Gastrocnemius medialis (tissue), 4 donors: Measurements from ENCODE around the gene UBASH3B. TPM values are rescaled to one million over a fixed set of nuclear protein-coding genes. Genes with fewer than 3 reads are reported as not detected.

ENCODE experiments used
- ATAC-seq, 2 donors: fragments of 150-250 bp; one replicate each; pipeline ENCODE4 v1.9.1; 2016
- DNase-seq, 2 donors: peaks; one replicate each; pipeline ENCODE4 v3.0.0-alpha.2; 2019
- H3K27ac ChIP-seq, 4 donors: fragments of 200-600 bp; sonication (generic); 1 replicate in 1 of 4; 2 replicates in 3 of 4; pipeline ENCODE4 v1.5.1; 2016 to 2018; ENCODE audit warnings: mild to moderate bottlenecking in 2 of 4, moderate library complexity in 1 of 4
- H3K27me3 ChIP-seq, 3 donors: fragments of 200-600 bp; sonication (generic) in 2 of 3; 1 replicate in 1 of 3; 2 replicates in 2 of 3; pipeline versions ENCODE4 v1.5.1 to v1.6.0; 2016 to 2019; ENCODE audit warnings: mild to moderate bottlenecking in 1 of 3, moderate library complexity in 1 of 3
- H3K36me3 ChIP-seq, 2 donors: fragments of 200-600 bp; sonication (generic) in 1 of 2; one replicate each; pipeline ENCODE4 v1.5.1; 2017 to 2018
- H3K4me1 ChIP-seq, 2 donors: fragments of 200-600 bp; sonication (generic) in 1 of 2; one replicate each; pipeline ENCODE4 v1.5.1; 2016 to 2017; ENCODE audit warnings: mild to moderate bottlenecking in 2 of 2
- H3K4me3 ChIP-seq, 4 donors: fragments of 200-600 bp; sonication (generic) in 3 of 4; 1 replicate in 1 of 4; 2 replicates in 3 of 4; pipeline ENCODE4 v1.5.1; 2016 to 2019; ENCODE audit warnings: mild to moderate bottlenecking in 2 of 4
- H3K9me3 ChIP-seq, 3 donors: fragments of 200-600 bp; sonication (generic) in 2 of 3; 1 replicate in 1 of 3; 2 replicates in 2 of 3; pipeline ENCODE4 v1.5.1; 2016 to 2019
- CTCF ChIP-seq, 5 experiments: fragments of 450-650 bp in 3 of 5; fragments of 200-600 bp in 2 of 5; sonication (generic) in 2 of 5; IDR thresholded peaks in 4 of 5; conservative IDR thresholded peaks in 1 of 5; 1 replicate in 4 of 5; 2 replicates in 1 of 5; pipeline ENCODE4 v1.5.1; 2016 to 2019; ENCODE audit warnings: antibody characterized with exemption in 5 of 5, mild to moderate bottlenecking in 3 of 5, moderate library complexity in 3 of 5
- POLR2A ChIP-seq, 2 donors: fragments of 450-650 bp; IDR thresholded peaks; one replicate each; pipeline ENCODE4 v1.6.1; 2017; ENCODE audit warnings: antibody characterized with exemption in 2 of 2, mild to moderate bottlenecking in 2 of 2, moderate library complexity in 2 of 2
- in situ Hi-C, 4 donors: fragments of 200-750 bp; cut with MboI; loops; one replicate each; pipeline versions ENCODE4 v1.15.0 to v1.8.0; 2017; ENCODE audit warnings: low sequenced_read_pairs in 4 of 4
- intact Hi-C: fragments of 100-400 bp; cut with DNase I; formaldehyde crosslinking; loops from one replicate; pipeline ENCODE4 v1.15.1; 2023; ENCODE audit warnings: low total_unique reads
- total RNA-seq, 4 donors: library from RNA; depleted of rRNA; stranded (reverse); fragments of >200 nt; gene quantifications; one replicate each; pipeline versions ENCODE4 v1.1.0 to v1.2.3, GENCODE V29; 2016

UBASH3B gene
- total RNA-seq, 4 donors from 2014 or later, result 0.32 to 2.9 (median 0.87) TPM

- Histone ChIP-seq H3K27me3 (no peaks in the 10 kb centered on the region), H3K4me3 (no peak overlapping the region), H3K4me1 (no peaks in the 10 kb centered on the region), H3K27ac (no peak overlapping the region), H3K36me3 (no peaks in the 10 kb centered on the region), H3K9me3 (no peaks in the 10 kb centered on the region)
- ATAC-seq, result no peak
- no peak for TF ChIP-seq CTCF (IDR thresholded peaks at IDR 0.05 in 4 of 5, conservative IDR thresholded peaks at IDR 0.05 in 1 of 5)
- TF ChIP-seq POLR2A (IDR thresholded peaks at IDR 0.05), result no peak
- DNase-seq, result no peak
- in situ Hi-C loops (loop anchor here in 1 of 4 donors (25.0 kb wide), 1 partner anchor 117 kb away; no protein-coding TSS in a partner anchor), intact Hi-C loops (no loop called here)
Measured at GRCh38 chr11:122754028-122754427, 98.5 kb downstream of the UBASH3B start.

GRCh38 chr11:122754553-122755322 is 99.2 kb downstream of the UBASH3B start:
- no peak for TF ChIP-seq POLR2A (IDR thresholded peaks at IDR 0.05)
- TF ChIP-seq CTCF (IDR thresholded peaks at IDR 0.05 in 4 of 5, conservative IDR thresholded peaks at IDR 0.05 in 1 of 5), result no peak
- DNase-seq (no peak), ATAC-seq (no peak)
- no peaks in the 10 kb centered on the region for H3K27me3 ChIP-seq
- H3K36me3 ChIP-seq, result no peaks in the 10 kb centered on the region
- no peak overlapping the region for H3K4me3 ChIP-seq
- H3K27ac ChIP-seq, result no peak overlapping the region
- in situ Hi-C loops, result loop anchor here in 1 of 4 donors (25.0 kb wide), 1 partner anchor 117 kb away; no protein-coding TSS in a partner anchor
- no peaks in the 10 kb centered on the region for H3K9me3 ChIP-seq
- H3K4me1 ChIP-seq, result no peaks in the 10 kb centered on the region
- intact Hi-C loops, result no loop called here

GRCh38 chr11:122755409-122755808 is 99.9 kb downstream of the UBASH3B start:
- no peak overlapping the region for H3K27ac ChIP-seq
- ATAC-seq, result no peak

GRCh38 chr11:122755941-122756340 is 100.4 kb downstream of the UBASH3B start:
- no peaks in the 10 kb centered on the region for H3K36me3 ChIP-seq
- H3K9me3 ChIP-seq, result no peaks in the 10 kb centered on the region
- in situ Hi-C loops, result loop anchor here in 1 of 4 donors (25.0 kb wide), 1 partner anchor 119 kb away; no protein-coding TSS in a partner anchor
- intact Hi-C loops, result no loop called here
- no peaks in the 10 kb centered on the region for H3K4me1 ChIP-seq
- no peak overlapping the region for H3K4me3 ChIP-seq
- ATAC-seq (no peak), DNase-seq (no peak)
- no peaks in the 10 kb centered on the region for H3K27me3 ChIP-seq
- H3K27ac ChIP-seq, result no peak overlapping the region
- TF ChIP-seq CTCF (IDR thresholded peaks at IDR 0.05 in 4 of 5, conservative IDR thresholded peaks at IDR 0.05 in 1 of 5), result no peak
- no peak for TF ChIP-seq POLR2A (IDR thresholded peaks at IDR 0.05)

More at GRCh38 chr11:122755409-122755808, 99.9 kb downstream of the UBASH3B start:
- no peaks in the 10 kb centered on the region for H3K4me1 ChIP-seq
- H3K27me3 ChIP-seq, result no peaks in the 10 kb centered on the region
- no peaks in the 10 kb centered on the region for H3K36me3 ChIP-seq
- no peak for DNase-seq
- in situ Hi-C loops (loop anchor here in 1 of 4 donors (25.0 kb wide), 1 partner anchor 118 kb away; no protein-coding TSS in a partner anchor), intact Hi-C loops (no loop called here)
- no peak overlapping the region for H3K4me3 ChIP-seq
- H3K9me3 ChIP-seq, result no peaks in the 10 kb centered on the region
- TF ChIP-seq POLR2A (IDR thresholded peaks at IDR 0.05), result no peak
- TF ChIP-seq CTCF (IDR thresholded peaks at IDR 0.05 in 4 of 5, conservative IDR thresholded peaks at IDR 0.05 in 1 of 5), result no peak
